Measurements from ENCODE around the gene ARNT2. TPM values are rescaled to one million over a fixed set of nuclear protein-coding genes. Genes with fewer than 3 reads are reported as not detected.

Gene ARNT2
- total RNA-seq, 1 donor from 2014 or later: 0.26 TPM

DNA sequence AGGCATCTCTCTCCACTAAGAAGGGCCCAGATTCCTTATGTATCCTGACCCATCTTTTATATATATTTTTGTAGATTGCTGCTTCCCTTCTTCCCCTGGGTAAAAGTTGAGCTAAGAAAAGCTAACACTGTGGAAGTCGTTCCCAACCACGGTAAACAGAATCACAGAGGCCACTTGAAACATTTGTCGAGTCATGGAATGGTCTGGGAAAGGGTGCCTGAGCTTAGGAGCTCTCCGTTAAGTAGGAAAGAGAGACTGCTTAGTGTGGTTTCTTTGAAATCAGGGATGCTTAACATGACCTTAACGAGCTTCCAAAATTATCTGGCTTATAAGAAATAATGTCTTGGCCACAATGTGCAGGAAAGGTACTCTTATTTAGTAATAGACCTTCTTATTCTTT is 45.6 kb downstream of the ARNT2 start:
- no peak overlapping the region for H3K4me3 ChIP-seq (ENCODE audit: low read depth, low read length)
- DNase-seq (ENCODE audit: low read depth) (no peak), FAIRE-seq (no peak)
- no peaks in the 10 kb centered on the region for H3K36me3 ChIP-seq (ENCODE audit: control insufficient read depth, insufficient read depth, low read length)
- TF ChIP-seq, protein P1, sequence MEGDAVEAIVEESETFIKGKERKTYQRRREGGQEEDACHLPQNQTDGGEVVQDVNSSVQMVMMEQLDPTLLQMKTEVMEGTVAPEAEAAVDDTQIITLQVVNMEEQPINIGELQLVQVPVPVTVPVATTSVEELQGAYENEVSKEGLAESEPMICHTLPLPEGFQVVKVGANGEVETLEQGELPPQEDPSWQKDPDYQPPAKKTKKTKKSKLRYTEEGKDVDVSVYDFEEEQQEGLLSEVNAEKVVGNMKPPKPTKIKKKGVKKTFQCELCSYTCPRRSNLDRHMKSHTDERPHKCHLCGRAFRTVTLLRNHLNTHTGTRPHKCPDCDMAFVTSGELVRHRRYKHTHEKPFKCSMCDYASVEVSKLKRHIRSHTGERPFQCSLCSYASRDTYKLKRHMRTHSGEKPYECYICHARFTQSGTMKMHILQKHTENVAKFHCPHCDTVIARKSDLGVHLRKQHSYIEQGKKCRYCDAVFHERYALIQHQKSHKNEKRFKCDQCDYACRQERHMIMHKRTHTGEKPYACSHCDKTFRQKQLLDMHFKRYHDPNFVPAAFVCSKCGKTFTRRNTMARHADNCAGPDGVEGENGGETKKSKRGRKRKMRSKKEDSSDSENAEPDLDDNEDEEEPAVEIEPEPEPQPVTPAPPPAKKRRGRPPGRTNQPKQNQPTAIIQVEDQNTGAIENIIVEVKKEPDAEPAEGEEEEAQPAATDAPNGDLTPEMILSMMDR (IDR thresholded peaks at IDR 0.05; ENCODE audit: insufficient read depth, low read length, severe bottlenecking): no peak
- no peaks in the 10 kb centered on the region for H3K27me3 ChIP-seq (ENCODE audit: control insufficient read depth, insufficient read depth, low read length)

DNA sequence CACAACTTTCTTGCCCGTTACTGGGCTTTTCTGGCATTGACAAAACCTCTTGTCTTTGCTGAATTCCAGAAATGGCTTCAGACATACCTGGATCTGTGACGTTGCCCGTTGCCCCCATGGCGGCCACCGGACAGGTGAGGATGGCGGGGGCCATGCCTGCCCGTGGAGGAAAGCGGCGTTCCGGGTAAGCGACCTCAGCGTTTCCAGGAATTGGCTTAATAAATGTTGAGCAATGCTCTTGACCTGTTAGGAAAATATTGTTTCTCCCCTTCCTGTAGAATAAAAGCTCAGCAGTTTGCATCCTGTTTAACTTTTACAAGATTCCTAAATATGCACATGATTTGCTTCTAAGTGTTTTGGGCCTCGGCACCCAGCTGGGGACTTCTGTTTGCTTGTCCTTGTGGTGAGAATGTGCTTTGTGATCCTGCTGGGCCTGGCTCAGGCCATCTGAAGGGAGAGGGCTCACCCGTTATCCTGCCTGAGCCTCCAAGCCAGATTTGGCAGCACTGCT is 46.7 kb downstream of the ARNT2 start:
- no peak overlapping the region for H3K4me3 ChIP-seq (ENCODE audit: low read depth, low read length)
- FAIRE-seq (no peak), DNase-seq (ENCODE audit: low read depth) (no peak)
- TF ChIP-seq, protein P1 (IDR thresholded peaks at IDR 0.05; ENCODE audit: insufficient read depth, low read length, severe bottlenecking): no peak
- H3K27me3 ChIP-seq (ENCODE audit: control insufficient read depth, insufficient read depth, low read length): no peaks in the 10 kb centered on the region
- H3K36me3 ChIP-seq (ENCODE audit: control insufficient read depth, insufficient read depth, low read length): no peaks in the 10 kb centered on the region

DNA sequence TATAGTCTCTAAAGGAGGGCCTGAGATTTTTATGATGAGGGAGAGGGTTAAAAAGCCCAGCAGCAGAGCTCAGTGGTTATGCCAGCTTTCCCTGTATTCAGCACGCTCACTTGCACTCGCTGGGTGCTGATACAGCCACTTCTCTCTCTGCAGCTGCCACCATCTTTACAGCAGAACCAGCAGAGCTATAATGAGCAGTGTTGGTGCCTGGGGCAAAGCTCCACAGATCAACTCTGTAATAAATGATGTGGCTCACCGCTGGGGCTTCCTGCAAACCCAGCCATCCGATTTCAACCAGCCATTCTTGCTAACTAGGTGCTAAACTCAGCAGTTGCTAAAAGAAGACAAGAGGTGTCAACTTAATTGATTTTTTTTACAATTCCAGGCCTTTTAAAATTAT is 48.0 kb downstream of the ARNT2 start:
- FAIRE-seq (no peak), DNase-seq (ENCODE audit: low read depth) (no peak)
- TF ChIP-seq, protein P1 (IDR thresholded peaks at IDR 0.05; ENCODE audit: insufficient read depth, low read length, severe bottlenecking): no peak
- Histone ChIP-seq H3K36me3 (ENCODE audit: control insufficient read depth, insufficient read depth, low read length) (no peaks in the 10 kb centered on the region), H3K27me3 (ENCODE audit: control insufficient read depth, insufficient read depth, low read length) (no peaks in the 10 kb centered on the region), H3K4me3 (ENCODE audit: low read depth, low read length) (no peak overlapping the region)

DNA sequence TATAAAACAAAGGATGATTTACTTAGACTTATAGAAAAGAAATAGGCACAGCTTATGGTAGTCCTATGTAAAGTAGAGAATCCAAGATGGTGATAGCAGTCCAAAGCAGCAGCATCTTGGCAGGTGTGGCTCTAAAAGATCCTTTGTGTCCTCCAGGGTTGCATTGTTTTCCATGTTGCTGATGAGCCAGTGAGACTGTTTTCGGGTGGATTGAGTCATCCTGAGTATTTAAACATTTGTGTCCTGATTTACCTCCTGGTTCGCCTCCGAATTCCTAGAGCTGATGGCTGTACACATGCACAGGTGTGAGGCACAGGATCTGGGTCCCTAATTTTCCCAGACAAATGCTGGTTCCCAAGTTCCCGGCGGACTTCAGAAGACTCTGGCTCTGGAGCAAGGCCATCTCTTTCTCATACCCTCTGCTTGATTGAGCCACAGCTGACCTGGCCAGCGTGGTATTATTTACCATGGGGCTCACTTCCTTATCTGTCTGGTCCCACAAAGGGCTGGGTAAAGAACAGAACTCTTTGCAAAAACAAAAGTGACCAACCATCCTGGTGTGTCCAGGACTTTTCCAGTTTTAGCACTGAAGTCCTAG is 51.0 kb downstream of the ARNT2 start:
- Histone ChIP-seq H3K36me3 (ENCODE audit: control insufficient read depth, insufficient read depth, low read length) (no peaks in the 10 kb centered on the region), H3K27me3 (ENCODE audit: control insufficient read depth, insufficient read depth, low read length) (no peaks in the 10 kb centered on the region), H3K4me3 (ENCODE audit: low read depth, low read length) (no peak overlapping the region)
- DNase-seq (ENCODE audit: low read depth): peak; percentile 25
- no peak for FAIRE-seq
- TF ChIP-seq, protein P1 (IDR thresholded peaks at IDR 0.05; ENCODE audit: insufficient read depth, low read length, severe bottlenecking): no peak

DNA sequence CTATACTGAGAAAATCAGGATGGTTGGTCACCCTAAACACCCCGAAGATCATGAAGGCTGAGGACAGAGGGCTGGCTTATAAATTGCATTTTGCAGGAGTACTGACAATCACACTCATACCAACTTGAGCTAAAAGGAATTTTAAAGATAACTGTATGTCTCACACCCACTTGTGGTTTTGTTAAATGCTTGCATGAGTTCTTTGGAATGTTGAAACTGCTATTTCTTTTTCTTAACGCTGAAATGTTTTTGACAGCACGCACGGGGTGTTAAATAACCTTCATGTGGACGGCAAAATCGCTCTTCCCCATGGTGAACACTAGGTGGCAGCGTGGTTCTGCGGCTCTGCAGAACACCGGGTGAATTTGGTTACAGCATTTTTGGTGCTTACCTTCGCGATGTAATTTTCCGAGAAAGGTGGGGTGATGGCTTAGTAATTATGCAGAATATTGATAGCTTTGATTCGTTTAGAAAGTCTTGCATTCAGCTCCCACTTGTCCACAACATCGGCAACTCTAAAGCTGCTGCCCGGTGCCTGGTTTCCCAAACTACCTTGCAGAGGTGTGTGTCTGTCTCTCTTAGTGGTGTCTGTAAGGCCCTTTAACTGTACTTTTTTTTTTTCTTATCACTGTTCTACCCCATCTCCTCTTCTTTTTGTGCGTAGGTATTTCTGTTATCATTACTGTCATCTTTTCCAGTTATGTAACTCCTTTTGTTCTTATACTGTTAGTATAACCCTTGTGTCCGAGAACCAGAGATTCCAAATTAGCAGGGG is 51.7 kb downstream of the ARNT2 start:
- TF ChIP-seq, protein P1 (IDR thresholded peaks at IDR 0.05; ENCODE audit: insufficient read depth, low read length, severe bottlenecking): peak; percentile 86
- no peaks in the 10 kb centered on the region for H3K36me3 ChIP-seq (ENCODE audit: control insufficient read depth, insufficient read depth, low read length)
- H3K4me3 ChIP-seq (ENCODE audit: low read depth, low read length): no peak overlapping the region
- FAIRE-seq (peak; percentile 97), DNase-seq (ENCODE audit: low read depth) (peak; percentile 78)
- H3K27me3 ChIP-seq (ENCODE audit: control insufficient read depth, insufficient read depth, low read length): no peaks in the 10 kb centered on the region
